NCI-H2196 treated with DMSO at 0.1 percent for 48 hours (cell line): ENCODE results near the gene P4HA2.

ENCODE experiments used
- DNase-seq: peaks from one replicate; lab custom pipeline; 2025; ENCODE audit not compliant: unreplicated experiment; lab: John Stamatoyannopoulos, UW

Gene P4HA2

GRCh38 chr5:132265336-132266030 is 37.8 kb upstream of the P4HA2 start:
- DNase-seq, result no peak

- no peak for DNase-seq
Observed at GRCh38 chr5:132264546-132265335, 37.1 kb upstream of the P4HA2 start.

GRCh38 chr5:132263548-132264261 is 36.1 kb upstream of the P4HA2 start:
- DNase-seq, result no peak

GRCh38 chr5:132262882-132263547 is 35.4 kb upstream of the P4HA2 start:
- DNase-seq, result no peak

- no peak for DNase-seq
Observed at GRCh38 chr5:132261881-132262845, 34.5 kb upstream of the P4HA2 start.

- DNase-seq, result no peak
Observed at GRCh38 chr5:132260714-132261551, 33.3 kb upstream of the P4HA2 start.

GRCh38 chr5:132260051-132260450 is 32.4 kb upstream of the P4HA2 start:
- DNase-seq, result no peak

- DNase-seq, result no peak
Observed at GRCh38 chr5:132259069-132259851, 31.6 kb upstream of the P4HA2 start.

- no peak for DNase-seq
Observed at GRCh38 chr5:132258102-132259068, 30.7 kb upstream of the P4HA2 start.

- DNase-seq, result no peak
Observed at GRCh38 chr5:132257131-132258101, 29.8 kb upstream of the P4HA2 start, which contains the start of gene PDLIM4. PDLIM4 (plus strand) TSS chr5:132257696; CDS start chr5:132257735, 39 bp downstream.

- no peak for DNase-seq
Observed at GRCh38 chr5:132256783-132257130, 29.1 kb upstream of the P4HA2 start.

- no peak for DNase-seq
Observed at GRCh38 chr5:132256086-132256782, 28.6 kb upstream of the P4HA2 start.

GRCh38 chr5:132254321-132254977 is 26.8 kb upstream of the P4HA2 start:
- no peak for DNase-seq

- DNase-seq, result no peak
Observed at GRCh38 chr5:132253452-132254320, 26.0 kb upstream of the P4HA2 start.
